K562 (cell line): ENCODE measurements around the gene ALG1L2. TPM values are rescaled to one million over a fixed set of nuclear protein-coding genes. Genes with fewer than 3 reads are reported as not detected.

Source experiments
- BHLHE40 ChIP-seq: IDR thresholded peaks from 2 replicates; pipeline ENCODE4 v1.6.1; 2011; ENCODE audit warnings: low read length, improper control_type of control experiment
- CTBP1 ChIP-seq: fragments of 450-650 bp; IDR thresholded peaks from 2 replicates; pipeline ENCODE4 v1.6.1; 2016; ENCODE audit warnings: borderline replicate concordance
- ILK ChIP-seq: fragments of 450-650 bp; IDR thresholded peaks from 2 replicates; pipeline ENCODE4 v1.6.1; 2016; ENCODE audit warnings: missing genetic modification characterization, low read depth, mild to moderate bottlenecking, missing compliant biosample characterization, moderate library complexity, borderline replicate concordance
- KDM5B ChIP-seq: fragments of 200-600 bp; sonication (generic); IDR thresholded peaks from 2 replicates; pipeline ENCODE4 v1.6.1; 2012; ENCODE audit warnings: low read depth, mild to moderate bottlenecking, moderate library complexity, low read length, control low read depth, inconsistent platforms; ENCODE audit not compliant: insufficient replicate concordance
- MCM3 ChIP-seq: fragments of 450-650 bp; IDR thresholded peaks from 2 replicates; pipeline ENCODE4 v1.6.1; 2016
- MXI1 ChIP-seq: IDR thresholded peaks from 2 replicates; pipeline ENCODE4 v1.6.1; 2011; ENCODE audit warnings: low read depth, mild to moderate bottlenecking, improper control_type of control experiment, low read length
- PHF8 ChIP-seq: fragments of 200-600 bp; sonication (generic); IDR thresholded peaks from 2 replicates; pipeline ENCODE4 v1.6.1; 2012; ENCODE audit warnings: mixed run types, mild to moderate bottlenecking, inconsistent platforms, low read length, moderate library complexity, borderline replicate concordance
- PYGO2 ChIP-seq: fragments of 450-650 bp; IDR thresholded peaks from 2 replicates; pipeline ENCODE4 v1.6.1; 2016; ENCODE audit warnings: mild to moderate bottlenecking, missing genetic modification characterization, moderate library complexity, missing compliant biosample characterization
- ZNF384 ChIP-seq: IDR thresholded peaks from 2 replicates; pipeline ENCODE4 v1.6.1; 2012; ENCODE audit warnings: low read depth, low read length, improper control_type of control experiment
- ZNF644 ChIP-seq: fragments of 200-800 bp; sonication (Bioruptor generic); IDR thresholded peaks from 2 replicates; pipeline ENCODE4 v1.6.1; 2016; ENCODE audit warnings: low read depth, missing genetic modification characterization, missing compliant biosample characterization
- polyA plus RNA-seq, 8 experiments: library from polyadenylated mRNA; depleted of rRNA in 4 of 8; stranded (reverse) in 5 of 8; unstranded in 3 of 8; fragments of >200 nt; fragmentation: Nextera tagmentation in 2 of 8; fragmentation: Illumina TruSeq in 1 of 8; extraction: Ambion mirVana in 2 of 8; extraction: Trizol in 1 of 8; gene quantifications; 2 replicates each; pipeline versions ENCODE4 v1.2.1 to v1.2.3, GENCODE V29; 2011 to 2014; ENCODE audit warnings: inconsistent platforms in 1 of 8, missing spikeins in 1 of 8
- total RNA-seq, 7 experiments: library from RNA; depleted of rRNA in 6 of 7; stranded (reverse); fragments of >200 nt in 6 of 7; fragmentation: Illumina TruSeq in 2 of 7; extraction: Trizol in 2 of 7; gene quantifications; 2 replicates each; pipeline versions ENCODE4 v1.2.1 to v1.2.3, GENCODE V29; 2011 to 2021; ENCODE audit warnings: low replicate concordance in 1 of 7
- TF ChIP-seq, protein P1 (sequence below): fragments of 450-650 bp; IDR thresholded peaks from 2 replicates; pipeline ENCODE4 v1.6.1; 2016
- TF ChIP-seq, protein P2 (sequence below), 2 experiments: IDR thresholded peaks in 1 of 2; conservative IDR thresholded peaks in 1 of 2; 2 replicates each; pipeline ENCODE4 v1.6.1; 2016; ENCODE audit warnings: low read depth in 2 of 2, mild to moderate bottlenecking in 1 of 2, missing compliant biosample characterization in 1 of 2, missing genetic modification characterization in 1 of 2, moderate library complexity in 1 of 2
- TF ChIP-seq, protein P3 (sequence below), 2 experiments: fragments of 450-650 bp in 1 of 2; IDR thresholded peaks; 2 replicates each; pipeline ENCODE4 v1.6.1; 2011 to 2017; ENCODE audit warnings: low read depth in 2 of 2, antibody characterized with exemption in 1 of 2, borderline replicate concordance in 1 of 2, low read length in 1 of 2, mild to moderate bottlenecking in 1 of 2, mixed read lengths in 1 of 2; ENCODE audit not compliant: control insufficient read depth in 1 of 2
- TF ChIP-seq, protein P4 (sequence below): fragments of 450-650 bp; IDR thresholded peaks from 2 replicates; pipeline ENCODE4 v1.6.1; 2016; ENCODE audit warnings: antibody characterized with exemption

Gene ALG1L2
- total and polyA plus RNA-seq, 9 of the 15 experiments (the other 6 are each of a cell fraction or from before 2014, with no cell fraction given): 0.10 to 1.1 (median 0.33) TPM; not detected in 2

DNA sequence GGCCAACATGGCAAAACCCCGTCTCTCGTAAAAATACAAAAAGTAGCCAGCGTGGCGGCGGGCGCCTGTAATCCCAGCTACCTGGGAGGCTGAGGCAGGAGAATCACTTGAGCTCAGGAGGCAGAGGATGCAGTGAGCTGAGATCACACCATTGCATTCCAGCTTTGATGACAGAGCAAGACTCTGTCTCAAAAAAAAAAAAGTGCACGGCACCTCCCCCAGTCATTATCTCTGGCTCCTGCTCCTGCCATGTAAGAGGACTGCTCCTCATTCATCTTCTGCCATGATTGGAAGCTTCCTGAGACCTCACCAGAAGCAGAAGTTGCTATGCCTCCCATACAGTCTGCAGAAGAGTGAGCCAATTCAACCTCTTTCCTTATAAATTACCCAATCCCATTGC is 4.0 kb upstream of the ALG1L2 start (continued):
- TF ChIP-seq BHLHE40 (no peak), MCM3 (no peak), PYGO2 (no peak), CTBP1 (no peak), KDM5B (no peak), ILK (tag) (no peak), ZNF384 (peak; percentile 93), ZNF644 (tag) (no peak), PHF8 (no peak), MXI1 (no peak)
- TF ChIP-seq, protein P1, sequence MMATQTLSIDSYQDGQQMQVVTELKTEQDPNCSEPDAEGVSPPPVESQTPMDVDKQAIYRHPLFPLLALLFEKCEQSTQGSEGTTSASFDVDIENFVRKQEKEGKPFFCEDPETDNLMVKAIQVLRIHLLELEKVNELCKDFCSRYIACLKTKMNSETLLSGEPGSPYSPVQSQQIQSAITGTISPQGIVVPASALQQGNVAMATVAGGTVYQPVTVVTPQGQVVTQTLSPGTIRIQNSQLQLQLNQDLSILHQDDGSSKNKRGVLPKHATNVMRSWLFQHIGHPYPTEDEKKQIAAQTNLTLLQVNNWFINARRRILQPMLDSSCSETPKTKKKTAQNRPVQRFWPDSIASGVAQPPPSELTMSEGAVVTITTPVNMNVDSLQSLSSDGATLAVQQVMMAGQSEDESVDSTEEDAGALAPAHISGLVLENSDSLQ: peak; percentile 25; the same call in 1 of the 2 replicates
- TF ChIP-seq, protein P2, sequence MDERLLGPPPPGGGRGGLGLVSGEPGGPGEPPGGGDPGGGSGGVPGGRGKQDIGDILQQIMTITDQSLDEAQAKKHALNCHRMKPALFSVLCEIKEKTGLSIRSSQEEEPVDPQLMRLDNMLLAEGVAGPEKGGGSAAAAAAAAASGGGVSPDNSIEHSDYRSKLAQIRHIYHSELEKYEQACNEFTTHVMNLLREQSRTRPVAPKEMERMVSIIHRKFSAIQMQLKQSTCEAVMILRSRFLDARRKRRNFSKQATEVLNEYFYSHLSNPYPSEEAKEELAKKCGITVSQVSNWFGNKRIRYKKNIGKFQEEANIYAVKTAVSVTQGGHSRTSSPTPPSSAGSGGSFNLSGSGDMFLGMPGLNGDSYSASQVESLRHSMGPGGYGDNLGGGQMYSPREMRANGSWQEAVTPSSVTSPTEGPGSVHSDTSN (CRISPR knock-in tag; IDR thresholded peaks at IDR 0.05; ENCODE audit: low read depth): no peak
- TF ChIP-seq, protein P2 (tag; conservative IDR thresholded peaks at IDR 0.05; ENCODE audit: low read depth): 0 out of 2 replicates have a peak, but pooled peaks have one; percentile 21
- TF ChIP-seq, protein P3, sequence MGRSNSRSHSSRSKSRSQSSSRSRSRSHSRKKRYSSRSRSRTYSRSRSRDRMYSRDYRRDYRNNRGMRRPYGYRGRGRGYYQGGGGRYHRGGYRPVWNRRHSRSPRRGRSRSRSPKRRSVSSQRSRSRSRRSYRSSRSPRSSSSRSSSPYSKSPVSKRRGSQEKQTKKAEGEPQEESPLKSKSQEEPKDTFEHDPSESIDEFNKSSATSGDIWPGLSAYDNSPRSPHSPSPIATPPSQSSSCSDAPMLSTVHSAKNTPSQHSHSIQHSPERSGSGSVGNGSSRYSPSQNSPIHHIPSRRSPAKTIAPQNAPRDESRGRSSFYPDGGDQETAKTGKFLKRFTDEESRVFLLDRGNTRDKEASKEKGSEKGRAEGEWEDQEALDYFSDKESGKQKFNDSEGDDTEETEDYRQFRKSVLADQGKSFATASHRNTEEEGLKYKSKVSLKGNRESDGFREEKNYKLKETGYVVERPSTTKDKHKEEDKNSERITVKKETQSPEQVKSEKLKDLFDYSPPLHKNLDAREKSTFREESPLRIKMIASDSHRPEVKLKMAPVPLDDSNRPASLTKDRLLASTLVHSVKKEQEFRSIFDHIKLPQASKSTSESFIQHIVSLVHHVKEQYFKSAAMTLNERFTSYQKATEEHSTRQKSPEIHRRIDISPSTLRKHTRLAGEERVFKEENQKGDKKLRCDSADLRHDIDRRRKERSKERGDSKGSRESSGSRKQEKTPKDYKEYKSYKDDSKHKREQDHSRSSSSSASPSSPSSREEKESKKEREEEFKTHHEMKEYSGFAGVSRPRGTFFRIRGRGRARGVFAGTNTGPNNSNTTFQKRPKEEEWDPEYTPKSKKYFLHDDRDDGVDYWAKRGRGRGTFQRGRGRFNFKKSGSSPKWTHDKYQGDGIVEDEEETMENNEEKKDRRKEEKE (IDR thresholded peaks at IDR 0.05; ENCODE audit: borderline replicate concordance in 1 of 2, control insufficient read depth in 1 of 2, low read depth in 2 of 2, low read length in 1 of 2): no peak
- TF ChIP-seq, protein P4, sequence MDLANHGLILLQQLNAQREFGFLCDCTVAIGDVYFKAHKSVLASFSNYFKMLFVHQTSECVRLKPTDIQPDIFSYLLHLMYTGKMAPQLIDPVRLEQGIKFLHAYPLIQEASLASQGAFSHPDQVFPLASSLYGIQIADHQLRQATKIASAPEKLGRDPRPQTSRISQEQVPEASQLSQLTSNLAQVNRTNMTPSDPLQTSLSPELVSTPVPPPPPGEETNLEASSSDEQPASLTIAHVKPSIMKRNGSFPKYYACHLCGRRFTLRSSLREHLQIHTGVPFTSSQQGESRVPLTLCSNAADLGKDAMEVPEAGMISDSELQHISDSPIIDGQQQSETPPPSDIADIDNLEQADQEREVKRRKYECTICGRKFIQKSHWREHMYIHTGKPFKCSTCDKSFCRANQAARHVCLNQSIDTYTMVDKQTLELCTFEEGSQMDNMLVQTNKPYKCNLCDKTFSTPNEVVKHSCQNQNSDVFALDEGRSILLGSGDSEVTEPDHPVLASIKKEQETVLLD: no peak
